Measurements from ENCODE around the gene ARHGAP24.

- no peak for TF ChIP-seq CTCF (IDR thresholded peaks at IDR 0.05; ENCODE audit: low read length)
- TF ChIP-seq EZH2 (optimal IDR thresholded peaks at IDR 0.05; ENCODE audit: low read depth, low read length), result no peak
Measured at GRCh38 chr4:85760511-85760910, 285.6 kb downstream of the ARHGAP24 start.

All from MM.1S (cell line).